Astrocyte of the spinal cord (primary cell): ENCODE measurements around the gene UBE2D1.
A peak's percentile ranks its signal among the peaks of the same experiment; 100 is the strongest.

Experiments
- DNase-seq: peaks from one replicate; pipeline ENCODE4 v3.0.0; 2011; ENCODE audit warnings: low read depth, low spot score
- H3K4me3 ChIP-seq: 2 replicates; pipeline ENCODE4 v1.5.1; 2011; ENCODE audit warnings: low read depth, mild to moderate bottlenecking, low read length, moderate library complexity
- CTCF ChIP-seq: IDR thresholded peaks from 2 replicates; pipeline ENCODE4 v1.5.1; 2012; ENCODE audit warnings: low read depth, mild to moderate bottlenecking, low read length, inconsistent platforms
- in situ Hi-C: cut with HindIII; loops from 2 replicates; pipeline ENCODE4 v1.10.0; 2017; ENCODE audit warnings: low sequenced_read_pairs

Gene UBE2D1

GRCh38 chr10:58367069-58367468 is 32.3 kb downstream of the UBE2D1 start:
- no peak for TF ChIP-seq CTCF
- in situ Hi-C loops: no loop called here
- H3K4me3 ChIP-seq: no peak overlapping the region
- DNase-seq: no peak

DNA sequence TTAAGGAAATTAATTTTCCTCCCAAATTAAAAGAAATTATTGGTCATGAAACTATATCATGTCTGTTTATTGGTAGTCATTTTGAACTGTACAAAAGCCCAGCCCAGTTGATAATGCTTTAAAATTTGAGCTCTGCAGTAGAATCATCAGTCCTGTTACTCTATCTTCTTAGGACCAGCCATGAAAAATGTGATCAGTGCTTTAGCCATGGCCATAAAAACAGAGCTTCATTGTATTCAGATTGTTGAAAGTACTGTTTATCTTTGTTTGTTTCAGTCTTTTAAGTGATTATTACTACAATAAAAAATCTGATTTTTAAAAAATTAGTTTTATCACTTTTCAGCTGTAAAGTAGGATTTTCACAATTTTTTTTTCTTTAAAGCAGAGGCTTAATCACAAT is 36.7 kb downstream of the UBE2D1 start:
- no peak overlapping the region for H3K4me3 ChIP-seq
- no peak for TF ChIP-seq CTCF
- no peak for DNase-seq
- in situ Hi-C loops: no loop called here

- in situ Hi-C loops: no loop called here
- no peak overlapping the region for H3K4me3 ChIP-seq
- DNase-seq: no peak
- no peak for TF ChIP-seq CTCF
Observed at GRCh38 chr10:58372607-58373441, 38.0 kb downstream of the UBE2D1 start.

DNA sequence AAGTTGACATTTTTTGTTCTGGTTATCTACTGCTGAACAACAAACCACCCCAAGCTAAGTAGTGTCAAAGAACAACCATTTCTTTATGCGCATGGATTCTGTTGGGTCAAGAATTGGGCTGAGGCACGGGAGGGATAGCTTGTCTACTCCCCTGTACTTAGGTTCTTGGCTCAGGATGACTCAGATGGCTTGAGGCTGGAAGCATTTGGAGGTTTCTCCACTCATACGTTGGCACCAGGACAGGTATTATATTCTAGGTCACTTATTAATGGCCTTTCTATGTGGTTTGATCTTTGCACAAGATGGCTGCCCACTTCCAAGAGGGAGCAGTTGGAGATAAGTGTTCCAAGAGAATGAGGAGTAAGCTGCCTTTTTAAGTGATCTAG is 38.6 kb downstream of the UBE2D1 start:
- in situ Hi-C loops: no loop called here
- no peak for DNase-seq
- TF ChIP-seq CTCF: no peak
- no peak overlapping the region for H3K4me3 ChIP-seq

DNA sequence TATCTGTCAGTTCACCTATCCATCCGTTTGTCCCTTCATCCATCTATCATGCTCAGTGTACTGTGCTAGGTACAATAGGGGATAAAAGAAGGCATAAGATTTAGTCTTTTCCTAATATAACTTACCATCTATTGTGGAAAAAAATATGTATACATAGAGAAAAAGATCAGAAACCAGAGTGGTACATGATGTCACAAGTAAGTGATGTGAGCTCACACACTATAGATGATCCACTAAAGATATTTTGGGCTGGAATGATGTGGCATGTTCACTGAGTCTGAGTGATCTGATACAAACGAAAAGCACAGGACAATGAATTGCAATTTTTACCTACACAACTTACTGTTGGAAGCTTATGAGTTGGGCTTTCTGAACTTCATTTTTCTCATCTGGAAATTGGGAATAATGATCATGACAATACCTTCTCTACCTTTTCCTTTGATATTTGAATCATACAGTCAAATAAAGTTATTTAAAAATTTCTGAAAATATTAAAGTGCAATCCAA is 47.7 kb downstream of the UBE2D1 start:
- in situ Hi-C loops: no loop called here
- no peak for DNase-seq
- TF ChIP-seq CTCF: no peak
- no peak overlapping the region for H3K4me3 ChIP-seq

- peak; percentile 17 for DNase-seq
- in situ Hi-C loops: no loop called here
- TF ChIP-seq CTCF: no peak
- peak overlapping the region; percentile 91 for H3K4me3 ChIP-seq
Observed at GRCh38 chr10:58384095-58384494, 49.3 kb downstream of the UBE2D1 start.
